Measurements from ENCODE around the gene OR2T3. TPM values are rescaled to one million over a fixed set of nuclear protein-coding genes. Genes with fewer than 3 reads are reported as not detected.
"Not testable (repeated sequence)": the region's sequence is repeated elsewhere in the genome, so short reads cannot be mapped to it uniquely, and the experiment has no call there.

The OR2T3 gene
- total RNA-seq, 4 donors from 2014 or later, result not detected

DNA sequence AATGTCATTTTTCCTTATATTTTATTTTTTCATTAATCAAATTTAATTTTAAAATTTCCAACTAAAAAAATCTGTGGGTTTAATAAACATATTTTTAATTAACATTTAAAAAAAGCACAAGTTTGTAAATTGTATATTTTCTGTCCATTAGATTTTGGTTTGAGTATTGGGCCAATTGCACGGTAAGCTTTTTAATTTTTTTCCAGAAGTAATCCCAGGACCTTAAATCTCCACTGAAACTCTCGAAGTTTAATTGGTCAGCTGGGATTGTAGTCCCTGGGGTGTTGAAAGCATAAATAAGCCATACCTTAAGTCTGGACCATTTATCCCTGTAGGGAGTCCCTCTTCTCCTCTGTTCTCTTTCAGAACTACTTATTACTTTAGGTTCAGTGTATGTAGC, 34.6 kb downstream of the OR2T3 start, which contains the start of gene OR2G6:
Gene OR2G6, plus strand, starts transcription at position 301 of the 400 bp plus-strand sequence. CDS start 13,574 bp downstream, outside the sequence.
- H3K27ac ChIP-seq, H3K4me1 ChIP-seq, DNase-seq, H3K4me3 ChIP-seq, H3K36me3 ChIP-seq, H3K9me3 ChIP-seq, H3K27me3 ChIP-seq: not testable (repeated sequence)

DNA sequence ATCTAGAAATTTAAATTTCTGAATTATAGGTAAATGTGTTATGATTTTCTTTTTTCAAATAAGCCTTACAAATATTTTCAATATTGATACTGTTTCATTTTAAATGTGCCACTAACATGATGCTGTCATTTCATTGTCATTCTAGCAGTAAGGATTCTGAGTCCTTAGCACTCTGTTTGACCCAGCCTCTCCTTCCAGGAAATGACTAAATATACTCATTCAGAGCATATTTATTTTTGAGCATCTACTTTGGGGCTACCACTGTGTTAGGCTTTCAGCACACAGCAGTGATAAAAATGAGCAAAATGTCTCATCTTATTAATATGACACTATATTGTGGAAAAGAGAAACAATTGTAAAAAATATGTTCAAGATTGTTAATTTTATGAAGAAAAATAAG, 37.1 kb downstream of the OR2T3 start:
- not testable (repeated sequence) for H3K27me3 ChIP-seq, H3K9me3 ChIP-seq, H3K4me1 ChIP-seq, H3K36me3 ChIP-seq, H3K27ac ChIP-seq, H3K4me3 ChIP-seq, DNase-seq

DNA sequence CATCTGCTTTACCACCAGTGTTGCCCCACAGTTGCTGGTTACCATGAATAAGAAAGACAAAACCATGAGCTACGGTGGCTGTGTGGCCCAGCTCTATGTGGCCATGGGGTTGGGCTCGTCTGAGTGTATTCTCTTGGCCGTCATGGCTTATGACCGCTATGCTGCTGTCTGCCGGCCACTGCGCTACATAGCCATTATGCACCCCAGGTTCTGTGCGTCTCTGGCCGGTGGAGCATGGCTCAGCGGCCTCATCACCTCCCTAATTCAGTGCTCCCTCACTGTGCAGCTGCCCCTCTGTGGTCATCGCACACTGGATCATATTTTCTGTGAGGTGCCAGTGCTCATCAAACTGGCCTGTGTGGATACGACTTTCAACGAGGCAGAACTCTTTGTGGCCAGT, 48.7 kb downstream of the OR2T3 start:
- Histone ChIP-seq H3K27ac (no peak overlapping the region), H3K4me3 (no peak overlapping the region), H3K4me1 (no peaks in the 10 kb centered on the region), H3K36me3 (no peaks in the 10 kb centered on the region), H3K27me3 (no peaks in the 10 kb centered on the region), H3K9me3 (no peaks in the 10 kb centered on the region)
- TF ChIP-seq, protein P1, sequence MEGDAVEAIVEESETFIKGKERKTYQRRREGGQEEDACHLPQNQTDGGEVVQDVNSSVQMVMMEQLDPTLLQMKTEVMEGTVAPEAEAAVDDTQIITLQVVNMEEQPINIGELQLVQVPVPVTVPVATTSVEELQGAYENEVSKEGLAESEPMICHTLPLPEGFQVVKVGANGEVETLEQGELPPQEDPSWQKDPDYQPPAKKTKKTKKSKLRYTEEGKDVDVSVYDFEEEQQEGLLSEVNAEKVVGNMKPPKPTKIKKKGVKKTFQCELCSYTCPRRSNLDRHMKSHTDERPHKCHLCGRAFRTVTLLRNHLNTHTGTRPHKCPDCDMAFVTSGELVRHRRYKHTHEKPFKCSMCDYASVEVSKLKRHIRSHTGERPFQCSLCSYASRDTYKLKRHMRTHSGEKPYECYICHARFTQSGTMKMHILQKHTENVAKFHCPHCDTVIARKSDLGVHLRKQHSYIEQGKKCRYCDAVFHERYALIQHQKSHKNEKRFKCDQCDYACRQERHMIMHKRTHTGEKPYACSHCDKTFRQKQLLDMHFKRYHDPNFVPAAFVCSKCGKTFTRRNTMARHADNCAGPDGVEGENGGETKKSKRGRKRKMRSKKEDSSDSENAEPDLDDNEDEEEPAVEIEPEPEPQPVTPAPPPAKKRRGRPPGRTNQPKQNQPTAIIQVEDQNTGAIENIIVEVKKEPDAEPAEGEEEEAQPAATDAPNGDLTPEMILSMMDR (IDR thresholded peaks at IDR 0.05), result no peak
- no peak for TF ChIP-seq POLR2A (IDR thresholded peaks at IDR 0.05)
- peak in 1 of 3 donors; percentile 18 for DNase-seq

Other genes starting within 250 kb of the OR2T3 start
- gene OR2M4, start 241.9 kb upstream of the OR2T3 start, total RNA-seq, result not detected
- gene OR2T33, start 195.4 kb upstream of the OR2T3 start, total RNA-seq, result not detected
- not detected for gene OR2T12, start 169.9 kb upstream of the OR2T3 start, total RNA-seq
- not detected for gene OR2M7, start 148.8 kb upstream of the OR2T3 start, total RNA-seq
- gene OR14C36, start 124.6 kb upstream of the OR2T3 start, total RNA-seq, result not detected
- not detected for gene OR2T4, start 111.7 kb upstream of the OR2T3 start, total RNA-seq
- not detected for gene OR2T6, start 97.6 kb upstream of the OR2T3 start, total RNA-seq
- gene OR2T1, start 70.3 kb upstream of the OR2T3 start, total RNA-seq, result not detected
- gene OR2T2, start 27.7 kb upstream of the OR2T3 start, total RNA-seq, result not detected
- not detected for gene OR2T5, start 15.2 kb downstream of the OR2T3 start, total RNA-seq
- not detected for gene OR2G6, start 34.7 kb downstream of the OR2T3 start, total RNA-seq
- gene OR2T29, start 89.4 kb downstream of the OR2T3 start, total RNA-seq, result not detected
- gene OR2T34, start 101.4 kb downstream of the OR2T3 start, total RNA-seq, result not detected
- gene OR2T10, start 124.3 kb downstream of the OR2T3 start, total RNA-seq, result not detected
- gene OR2T11, start 161.7 kb downstream of the OR2T3 start, total RNA-seq, result not detected
- gene OR2T35, start 171.9 kb downstream of the OR2T3 start, total RNA-seq, result not detected
- gene OR2T27, start 182.2 kb downstream of the OR2T3 start, total RNA-seq, result not detected
- gene OR14I1, start 229.4 kb downstream of the OR2T3 start, total RNA-seq, result not detected

Data from Peyer's patch (tissue), 4 donors.